ENCODE results near the gene CAMTA2.
"Not testable (repeated sequence)": the region's sequence is repeated elsewhere in the genome, so short reads cannot be mapped to it uniquely, and the experiment has no call there.

The CAMTA2 gene, protein sequence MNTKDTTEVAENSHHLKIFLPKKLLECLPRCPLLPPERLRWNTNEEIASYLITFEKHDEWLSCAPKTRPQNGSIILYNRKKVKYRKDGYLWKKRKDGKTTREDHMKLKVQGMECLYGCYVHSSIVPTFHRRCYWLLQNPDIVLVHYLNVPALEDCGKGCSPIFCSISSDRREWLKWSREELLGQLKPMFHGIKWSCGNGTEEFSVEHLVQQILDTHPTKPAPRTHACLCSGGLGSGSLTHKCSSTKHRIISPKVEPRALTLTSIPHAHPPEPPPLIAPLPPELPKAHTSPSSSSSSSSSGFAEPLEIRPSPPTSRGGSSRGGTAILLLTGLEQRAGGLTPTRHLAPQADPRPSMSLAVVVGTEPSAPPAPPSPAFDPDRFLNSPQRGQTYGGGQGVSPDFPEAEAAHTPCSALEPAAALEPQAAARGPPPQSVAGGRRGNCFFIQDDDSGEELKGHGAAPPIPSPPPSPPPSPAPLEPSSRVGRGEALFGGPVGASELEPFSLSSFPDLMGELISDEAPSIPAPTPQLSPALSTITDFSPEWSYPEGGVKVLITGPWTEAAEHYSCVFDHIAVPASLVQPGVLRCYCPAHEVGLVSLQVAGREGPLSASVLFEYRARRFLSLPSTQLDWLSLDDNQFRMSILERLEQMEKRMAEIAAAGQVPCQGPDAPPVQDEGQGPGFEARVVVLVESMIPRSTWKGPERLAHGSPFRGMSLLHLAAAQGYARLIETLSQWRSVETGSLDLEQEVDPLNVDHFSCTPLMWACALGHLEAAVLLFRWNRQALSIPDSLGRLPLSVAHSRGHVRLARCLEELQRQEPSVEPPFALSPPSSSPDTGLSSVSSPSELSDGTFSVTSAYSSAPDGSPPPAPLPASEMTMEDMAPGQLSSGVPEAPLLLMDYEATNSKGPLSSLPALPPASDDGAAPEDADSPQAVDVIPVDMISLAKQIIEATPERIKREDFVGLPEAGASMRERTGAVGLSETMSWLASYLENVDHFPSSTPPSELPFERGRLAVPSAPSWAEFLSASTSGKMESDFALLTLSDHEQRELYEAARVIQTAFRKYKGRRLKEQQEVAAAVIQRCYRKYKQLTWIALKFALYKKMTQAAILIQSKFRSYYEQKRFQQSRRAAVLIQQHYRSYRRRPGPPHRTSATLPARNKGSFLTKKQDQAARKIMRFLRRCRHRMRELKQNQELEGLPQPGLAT

DNA sequence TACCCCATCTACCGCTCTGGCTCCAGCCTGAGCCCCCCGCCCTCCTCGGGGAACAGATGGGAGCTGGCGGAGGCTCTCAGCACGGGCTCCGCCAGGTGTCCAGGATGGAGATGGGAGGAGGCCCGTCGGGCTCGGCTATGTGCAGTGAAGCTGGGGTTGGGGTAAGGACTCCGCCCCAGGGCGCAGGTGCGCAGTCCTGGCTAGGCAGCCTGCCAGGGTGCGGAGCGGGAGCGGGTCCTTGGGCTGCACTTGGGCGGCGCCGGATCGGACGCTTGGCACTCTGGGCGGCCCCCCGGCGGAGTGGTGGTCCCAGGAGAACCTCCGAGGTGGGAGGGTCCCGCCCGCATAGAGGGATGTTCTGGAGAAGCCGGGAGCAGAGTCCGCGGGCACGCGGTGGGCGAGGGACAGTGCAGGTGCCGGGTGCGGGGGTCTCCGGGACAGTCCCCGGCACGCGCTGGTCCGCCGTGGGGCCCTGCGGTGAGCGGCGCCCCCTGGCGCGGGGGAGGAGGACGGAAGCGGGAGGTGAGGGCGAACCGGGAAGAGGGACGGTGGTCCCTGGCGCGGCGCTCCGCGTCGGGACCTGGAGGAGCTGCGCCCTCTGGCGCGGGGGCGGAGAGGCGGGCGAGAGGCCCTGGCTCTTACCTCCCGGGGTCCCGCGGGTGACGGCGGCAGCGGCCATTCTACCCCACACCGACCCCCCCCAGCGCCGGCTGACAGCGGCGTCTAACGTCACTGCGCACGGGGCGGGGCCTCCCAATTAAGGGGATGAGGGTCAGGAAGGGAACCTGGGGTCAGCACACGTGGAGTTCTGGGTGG lies at the start of gene CAMTA2:
CAMTA2 (minus strand) TSS at position 725 of the 816 bp plus-strand sequence. CDS start 1,453 bp downstream, outside the sequence.
- Histone ChIP-seq H3K4me1 (ENCODE audit: control insufficient read depth, insufficient read depth, low read length) (no peaks in the 10 kb centered on the region), H3K9me3 (ENCODE audit: control insufficient read depth, insufficient read depth, low read length) (no peaks in the 10 kb centered on the region), H3K36me3 (ENCODE audit: control insufficient read depth, insufficient read depth, low read length) (no peaks in the 10 kb centered on the region), H3K4me3 (ENCODE audit: low read length) (peak within 1 kb of the TSS; percentile 74; the same call in 1 of the 2 replicates), H3K27me3 (ENCODE audit: control insufficient read depth, insufficient read depth, low read length) (no peaks in the 10 kb centered on the region), H3K27ac (ENCODE audit: low read length) (no peak within 1 kb of the TSS)
- DNase-seq (ENCODE audit: low read depth, low spot score), result no peak
- no CpG with 5 or more reads among the region's 78 CpGs for WGBS (ENCODE audit: insufficient coverage, insufficient read length)

DNA sequence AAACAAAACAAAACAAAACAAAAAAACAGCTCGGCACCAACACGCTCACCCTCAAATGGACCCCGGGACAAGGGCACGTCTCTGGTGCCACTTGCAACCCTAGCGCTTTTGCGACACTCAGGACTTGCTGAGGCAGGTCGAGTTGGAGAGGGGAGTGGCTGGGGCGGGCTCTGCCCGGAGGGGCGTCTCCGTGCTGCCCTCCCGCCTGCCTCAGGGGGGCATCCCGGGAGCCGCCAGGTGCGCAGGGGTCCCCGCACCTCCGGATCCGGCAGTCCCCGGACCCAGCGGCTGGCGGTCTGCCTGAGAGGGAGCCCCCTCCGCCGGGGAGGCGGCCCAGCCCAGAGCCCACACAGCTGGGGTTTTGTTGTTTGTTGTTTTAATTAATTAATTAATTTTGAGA lies 47.8 kb upstream of the CAMTA2 start, which contains the start of gene SLC52A1:
SLC52A1 (minus strand) TSS at position 112 of the 400 bp plus-strand sequence. CDS start 820 bp downstream, outside the sequence.
- DNase-seq (ENCODE audit: low read depth, low spot score), result no peak
- WGBS (ENCODE audit: insufficient coverage, insufficient read length), result no CpG with 5 or more reads among the region's 24 CpGs
- no peaks in the 10 kb centered on the region for H3K9me3 ChIP-seq (ENCODE audit: control insufficient read depth, insufficient read depth, low read length)
- H3K36me3 ChIP-seq (ENCODE audit: control insufficient read depth, insufficient read depth, low read length), result no peaks in the 10 kb centered on the region
- no peaks in the 10 kb centered on the region for H3K4me1 ChIP-seq (ENCODE audit: control insufficient read depth, insufficient read depth, low read length)
- H3K4me3 ChIP-seq (ENCODE audit: low read length), result peak within 1 kb of the TSS; percentile 22; the same call in 1 of the 2 replicates
- H3K27ac ChIP-seq (ENCODE audit: low read length), result no peak within 1 kb of the TSS
- no peaks in the 10 kb centered on the region for H3K27me3 ChIP-seq (ENCODE audit: control insufficient read depth, insufficient read depth, low read length)

DNA sequence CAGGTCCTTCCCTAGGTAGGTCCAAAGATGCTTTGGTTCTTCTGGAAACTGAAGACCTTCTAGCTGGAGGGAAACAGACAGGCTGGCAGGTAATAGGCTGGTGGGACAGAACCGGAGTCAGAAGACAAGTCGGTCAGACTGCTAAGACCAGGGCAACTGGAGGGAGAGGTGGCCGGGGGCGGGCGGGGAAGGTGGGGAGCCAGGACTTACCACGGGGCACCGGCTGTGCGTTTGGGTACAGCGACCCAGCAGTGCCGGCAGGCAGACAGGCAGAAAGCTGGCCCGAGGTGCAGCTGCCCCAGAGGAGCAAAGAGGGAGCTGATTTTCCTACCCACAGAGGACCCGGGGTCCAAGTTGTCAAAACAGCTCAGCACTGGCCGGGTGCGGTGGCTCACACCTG lies 47.2 kb upstream of the CAMTA2 start:
- Histone ChIP-seq H3K27ac (ENCODE audit: low read length) (no peak overlapping the region), H3K36me3 (ENCODE audit: control insufficient read depth, insufficient read depth, low read length) (no peaks in the 10 kb centered on the region), H3K27me3 (ENCODE audit: control insufficient read depth, insufficient read depth, low read length) (no peaks in the 10 kb centered on the region), H3K9me3 (ENCODE audit: control insufficient read depth, insufficient read depth, low read length) (no peaks in the 10 kb centered on the region), H3K4me3 (ENCODE audit: low read length) (no peak overlapping the region), H3K4me1 (ENCODE audit: control insufficient read depth, insufficient read depth, low read length) (no peaks in the 10 kb centered on the region)
- no CpG with 5 or more reads among the region's 14 CpGs for WGBS (ENCODE audit: insufficient coverage, insufficient read length)
- DNase-seq (ENCODE audit: low read depth, low spot score), result no peak

DNA sequence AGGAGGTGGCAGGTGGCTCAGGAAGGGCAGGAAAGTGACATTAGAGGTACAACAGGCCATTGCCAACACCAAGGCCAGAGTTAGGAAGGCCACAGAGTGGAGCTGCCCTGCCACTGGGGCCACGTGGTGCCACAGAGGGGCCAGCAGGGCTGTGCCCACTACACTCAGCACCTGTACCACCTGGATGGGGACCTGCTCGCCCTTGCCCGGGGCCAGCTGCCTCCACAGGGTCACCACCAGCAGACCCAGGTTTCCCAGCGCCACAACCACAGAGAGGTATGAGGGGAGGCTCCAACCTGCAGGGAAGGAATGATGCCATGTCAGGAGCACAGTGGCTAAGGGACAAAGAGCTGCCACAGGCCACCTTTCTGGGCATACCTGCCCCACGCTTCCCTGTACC lies 46.6 kb upstream of the CAMTA2 start:
- WGBS (ENCODE audit: insufficient coverage, insufficient read length), result no CpG with 5 or more reads among the region's 5 CpGs
- Histone ChIP-seq H3K27me3 (ENCODE audit: control insufficient read depth, insufficient read depth, low read length) (no peaks in the 10 kb centered on the region), H3K27ac (ENCODE audit: low read length) (no peak overlapping the region), H3K36me3 (ENCODE audit: control insufficient read depth, insufficient read depth, low read length) (no peaks in the 10 kb centered on the region), H3K4me1 (ENCODE audit: control insufficient read depth, insufficient read depth, low read length) (no peaks in the 10 kb centered on the region), H3K9me3 (ENCODE audit: control insufficient read depth, insufficient read depth, low read length) (no peaks in the 10 kb centered on the region), H3K4me3 (ENCODE audit: low read length) (no peak overlapping the region)
- no peak for DNase-seq (ENCODE audit: low read depth, low spot score)

DNA sequence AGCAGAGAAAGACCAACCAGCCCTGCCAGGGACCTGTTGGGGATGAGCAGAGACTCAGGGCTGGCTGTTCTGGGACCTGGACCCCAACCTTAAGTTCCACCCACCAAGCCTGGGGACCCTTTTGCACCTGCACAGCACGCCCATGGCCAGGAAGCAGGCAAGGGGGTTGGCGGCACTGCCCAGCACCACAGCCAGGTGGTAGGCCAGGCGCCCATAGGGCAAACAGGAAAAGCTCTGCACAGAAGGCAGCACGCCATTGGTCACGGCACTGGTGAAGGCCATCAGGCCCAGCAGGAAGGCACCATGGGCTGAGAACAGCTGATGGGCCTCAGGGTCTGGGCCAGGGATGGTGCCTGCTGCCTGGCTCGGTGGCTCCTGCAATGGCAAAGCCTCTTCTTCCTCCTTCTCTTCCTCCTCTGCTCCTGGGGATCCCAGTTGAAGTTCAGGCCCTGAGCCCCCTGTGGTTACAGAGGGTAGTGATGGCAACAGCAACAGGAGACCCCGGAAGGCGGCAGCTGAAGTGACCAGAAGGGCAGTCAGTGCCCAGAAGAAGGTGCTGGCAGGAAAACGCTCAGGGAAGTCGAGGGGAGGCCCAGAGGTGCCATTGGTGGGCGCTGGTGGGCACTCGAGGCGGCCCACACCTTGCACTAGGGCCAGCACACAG lies 46.0 kb upstream of the CAMTA2 start:
- Histone ChIP-seq H3K4me1 (ENCODE audit: control insufficient read depth, insufficient read depth, low read length) (no peaks in the 10 kb centered on the region), H3K9me3 (ENCODE audit: control insufficient read depth, insufficient read depth, low read length) (no peaks in the 10 kb centered on the region), H3K27me3 (ENCODE audit: control insufficient read depth, insufficient read depth, low read length) (no peaks in the 10 kb centered on the region), H3K27ac (ENCODE audit: low read length) (no peak overlapping the region), H3K4me3 (ENCODE audit: low read length) (no peak overlapping the region), H3K36me3 (ENCODE audit: control insufficient read depth, insufficient read depth, low read length) (no peaks in the 10 kb centered on the region)
- DNase-seq (ENCODE audit: low read depth, low spot score), result no peak
- no CpG with 5 or more reads among the region's 13 CpGs for WGBS (ENCODE audit: insufficient coverage, insufficient read length)

DNA sequence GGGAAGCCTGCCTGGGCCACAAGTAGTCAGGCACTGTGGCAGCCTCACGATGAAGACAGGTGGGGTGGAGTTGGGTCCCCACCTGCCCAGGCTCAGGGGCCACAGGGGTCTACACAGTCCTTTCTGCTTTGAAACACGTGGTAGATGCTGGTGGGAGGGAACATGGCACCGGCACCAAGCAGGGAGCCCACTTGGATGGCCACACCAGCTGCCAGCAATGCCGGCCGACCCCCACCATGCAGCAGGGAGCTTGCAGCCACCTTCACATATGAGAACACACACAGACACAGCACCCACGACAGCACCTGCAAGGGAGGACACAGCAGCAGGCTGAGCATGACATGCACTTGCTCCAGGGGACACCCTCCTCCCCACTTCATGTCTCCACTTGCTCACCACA lies 45.4 kb upstream of the CAMTA2 start:
- no peaks in the 10 kb centered on the region for H3K36me3 ChIP-seq (ENCODE audit: control insufficient read depth, insufficient read depth, low read length)
- H3K9me3 ChIP-seq (ENCODE audit: control insufficient read depth, insufficient read depth, low read length), result no peaks in the 10 kb centered on the region
- H3K27me3 ChIP-seq (ENCODE audit: control insufficient read depth, insufficient read depth, low read length), result no peaks in the 10 kb centered on the region
- H3K4me1 ChIP-seq (ENCODE audit: control insufficient read depth, insufficient read depth, low read length), result no peaks in the 10 kb centered on the region
- DNase-seq (ENCODE audit: low read depth, low spot score), result no peak
- no peak overlapping the region for H3K4me3 ChIP-seq (ENCODE audit: low read length)
- no peak overlapping the region for H3K27ac ChIP-seq (ENCODE audit: low read length)
- WGBS (ENCODE audit: insufficient coverage, insufficient read length), result no CpG with 5 or more reads among the region's 6 CpGs

DNA sequence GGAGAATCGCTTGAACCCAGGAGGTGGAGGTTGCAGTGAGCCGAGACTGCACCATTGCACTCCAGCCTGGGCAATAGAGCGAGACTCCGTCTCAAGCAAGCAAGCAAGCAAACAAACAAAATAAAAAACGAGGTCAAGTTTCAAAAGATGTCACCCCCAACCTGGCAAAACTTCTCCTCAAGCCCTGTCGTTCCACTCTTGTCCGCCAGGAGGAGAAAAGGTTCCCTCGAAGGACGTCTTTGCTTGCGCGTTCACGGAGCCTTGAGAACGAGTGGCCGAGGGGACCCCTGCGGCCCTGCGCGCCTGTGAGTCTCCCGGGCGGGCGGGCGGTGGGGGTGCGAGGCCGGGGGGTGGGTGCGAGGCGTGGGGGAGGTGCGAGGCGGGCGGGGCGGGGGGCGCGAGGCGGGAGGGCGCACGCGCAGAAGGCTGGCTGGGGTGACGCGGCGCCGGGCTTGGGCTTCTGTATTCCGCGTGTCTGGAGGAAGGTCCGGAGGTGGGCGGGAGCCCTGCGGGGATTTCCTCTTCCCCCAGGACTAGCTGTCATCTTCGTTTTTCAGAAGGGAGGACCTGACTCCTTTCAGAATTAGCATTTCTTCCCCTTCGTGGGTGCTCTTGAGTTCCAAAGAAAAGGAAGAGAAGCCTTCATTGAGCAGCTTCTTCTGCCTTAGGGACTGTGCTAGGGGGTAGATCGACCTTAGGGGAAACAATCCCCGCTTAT lies 44.0 kb upstream of the CAMTA2 start:
- peak; percentile 57 for DNase-seq (ENCODE audit: low read depth, low spot score)
- WGBS (ENCODE audit: insufficient coverage, insufficient read length), result no CpG with 5 or more reads among the region's 48 CpGs
- no peak overlapping the region for H3K27ac ChIP-seq (ENCODE audit: low read length)
- H3K4me3 ChIP-seq (ENCODE audit: low read length), result peak overlapping the region; percentile 20; the same call in 1 of the 2 replicates
- no peaks in the 10 kb centered on the region for H3K4me1 ChIP-seq (ENCODE audit: control insufficient read depth, insufficient read depth, low read length)
- H3K27me3 ChIP-seq (ENCODE audit: control insufficient read depth, insufficient read depth, low read length), result no peaks in the 10 kb centered on the region
- H3K36me3 ChIP-seq (ENCODE audit: control insufficient read depth, insufficient read depth, low read length), result no peaks in the 10 kb centered on the region
- H3K9me3 ChIP-seq (ENCODE audit: control insufficient read depth, insufficient read depth, low read length), result no peaks in the 10 kb centered on the region

DNA sequence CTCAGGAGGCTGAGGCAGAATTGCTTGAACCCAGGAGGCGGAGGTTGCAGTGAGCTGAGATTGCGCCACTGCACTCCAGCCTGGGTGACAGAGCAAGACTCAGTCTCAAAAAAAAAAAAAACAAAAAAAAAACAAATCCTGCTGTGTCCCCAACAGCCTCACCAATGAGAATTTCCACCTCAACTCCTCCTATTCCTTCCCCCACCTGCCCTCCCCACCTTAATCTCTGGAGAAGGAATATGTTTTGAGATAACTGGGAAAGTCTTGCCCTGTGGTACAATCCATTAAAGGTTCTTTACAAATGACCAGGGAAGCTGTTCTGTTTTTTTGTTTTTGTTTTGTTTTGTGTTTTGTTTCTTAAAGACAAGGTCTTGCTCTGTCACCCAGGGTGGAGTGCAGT lies 42.7 kb upstream of the CAMTA2 start:
- H3K4me1 ChIP-seq (ENCODE audit: control insufficient read depth, insufficient read depth, low read length); H3K9me3 ChIP-seq (ENCODE audit: control insufficient read depth, insufficient read depth, low read length); H3K4me3 ChIP-seq (ENCODE audit: low read length); H3K27me3 ChIP-seq (ENCODE audit: control insufficient read depth, insufficient read depth, low read length); DNase-seq (ENCODE audit: low read depth, low spot score); H3K36me3 ChIP-seq (ENCODE audit: control insufficient read depth, insufficient read depth, low read length); H3K27ac ChIP-seq (ENCODE audit: low read length): not testable (repeated sequence)
- no CpG with 5 or more reads among the region's 2 CpGs for WGBS (ENCODE audit: insufficient coverage, insufficient read length)

DNA sequence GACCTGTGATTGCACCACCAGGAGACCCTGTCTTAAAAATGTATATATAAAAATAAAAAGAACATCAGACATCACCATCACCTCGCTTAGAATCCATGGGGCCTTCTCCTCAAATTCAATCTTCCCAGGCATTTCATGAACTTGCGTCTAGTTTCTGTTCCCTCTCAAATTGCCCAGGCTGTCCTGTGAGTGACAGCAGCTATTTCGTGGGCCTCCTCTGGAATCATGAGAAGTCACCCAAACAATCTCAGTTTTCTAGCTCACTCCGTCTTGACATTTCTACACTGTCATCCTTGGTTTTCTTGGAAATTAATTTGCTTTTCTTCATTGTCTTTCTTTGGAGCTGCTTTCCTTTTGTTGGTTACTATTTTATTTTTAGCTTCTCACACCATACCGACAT lies 40.4 kb upstream of the CAMTA2 start:
- no CpG with 5 or more reads among the region's 5 CpGs for WGBS (ENCODE audit: insufficient coverage, insufficient read length)

More for the DNA sequence above, 40.4 kb upstream of the CAMTA2 start:
- no peak for DNase-seq (ENCODE audit: low read depth, low spot score)
- no peak overlapping the region for H3K4me3 ChIP-seq (ENCODE audit: low read length)
- H3K27ac ChIP-seq (ENCODE audit: low read length), result no peak overlapping the region
- H3K4me1 ChIP-seq (ENCODE audit: control insufficient read depth, insufficient read depth, low read length), result no peaks in the 10 kb centered on the region
- H3K36me3 ChIP-seq (ENCODE audit: control insufficient read depth, insufficient read depth, low read length), result peaks cover 2% of the 10 kb centered on the region
- H3K27me3 ChIP-seq (ENCODE audit: control insufficient read depth, insufficient read depth, low read length), result no peaks in the 10 kb centered on the region
- no peaks in the 10 kb centered on the region for H3K9me3 ChIP-seq (ENCODE audit: control insufficient read depth, insufficient read depth, low read length)
